GM12801 (cell line): ENCODE data around the gene RNF141.

Source experiments
- TF ChIP-seq, protein P1 (sequence below): IDR thresholded peaks from one replicate; pipeline ENCODE4 v1.5.1; 2011; ENCODE audit warnings: control low read depth; ENCODE audit not compliant: insufficient read length; ENCODE audit errors: extremely low read depth

Gene RNF141

GRCh38 chr11:10497371-10498021, 43.5 kb downstream of the RNF141 start:
- TF ChIP-seq, protein P1, sequence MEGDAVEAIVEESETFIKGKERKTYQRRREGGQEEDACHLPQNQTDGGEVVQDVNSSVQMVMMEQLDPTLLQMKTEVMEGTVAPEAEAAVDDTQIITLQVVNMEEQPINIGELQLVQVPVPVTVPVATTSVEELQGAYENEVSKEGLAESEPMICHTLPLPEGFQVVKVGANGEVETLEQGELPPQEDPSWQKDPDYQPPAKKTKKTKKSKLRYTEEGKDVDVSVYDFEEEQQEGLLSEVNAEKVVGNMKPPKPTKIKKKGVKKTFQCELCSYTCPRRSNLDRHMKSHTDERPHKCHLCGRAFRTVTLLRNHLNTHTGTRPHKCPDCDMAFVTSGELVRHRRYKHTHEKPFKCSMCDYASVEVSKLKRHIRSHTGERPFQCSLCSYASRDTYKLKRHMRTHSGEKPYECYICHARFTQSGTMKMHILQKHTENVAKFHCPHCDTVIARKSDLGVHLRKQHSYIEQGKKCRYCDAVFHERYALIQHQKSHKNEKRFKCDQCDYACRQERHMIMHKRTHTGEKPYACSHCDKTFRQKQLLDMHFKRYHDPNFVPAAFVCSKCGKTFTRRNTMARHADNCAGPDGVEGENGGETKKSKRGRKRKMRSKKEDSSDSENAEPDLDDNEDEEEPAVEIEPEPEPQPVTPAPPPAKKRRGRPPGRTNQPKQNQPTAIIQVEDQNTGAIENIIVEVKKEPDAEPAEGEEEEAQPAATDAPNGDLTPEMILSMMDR = no peak

DNA sequence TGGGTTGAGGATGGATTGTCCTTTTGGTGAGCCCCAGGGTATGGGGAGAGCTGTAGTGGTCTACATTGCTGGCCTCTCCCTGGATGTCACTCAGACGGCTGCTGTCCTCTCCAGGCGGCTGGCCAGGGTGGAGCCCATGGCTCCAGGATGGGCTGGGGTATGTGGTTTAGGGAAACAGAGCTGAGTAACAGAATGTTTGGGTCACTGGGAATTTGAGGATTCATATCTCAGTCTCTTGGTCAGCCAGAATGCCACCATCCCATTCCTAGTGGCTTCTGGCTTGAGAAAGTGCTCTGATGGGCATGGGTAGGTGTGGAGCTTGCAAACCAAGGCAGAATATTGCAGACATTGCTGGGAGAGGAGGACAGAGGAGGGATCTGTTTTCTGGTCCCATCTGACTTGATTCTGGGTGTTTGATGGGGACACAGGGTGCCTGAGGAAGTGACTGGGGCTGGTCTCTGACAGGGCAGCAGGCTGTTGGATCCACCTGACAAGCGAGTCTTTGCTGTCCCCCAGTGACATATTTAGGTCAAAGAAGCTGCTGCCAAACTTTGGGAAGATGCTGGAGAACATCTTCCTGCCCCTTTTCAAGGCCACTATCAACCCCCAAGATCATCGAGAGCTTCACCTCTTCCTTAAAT, 44.6 kb downstream of the RNF141 start:
- TF ChIP-seq, protein P1 = no peak

DNA sequence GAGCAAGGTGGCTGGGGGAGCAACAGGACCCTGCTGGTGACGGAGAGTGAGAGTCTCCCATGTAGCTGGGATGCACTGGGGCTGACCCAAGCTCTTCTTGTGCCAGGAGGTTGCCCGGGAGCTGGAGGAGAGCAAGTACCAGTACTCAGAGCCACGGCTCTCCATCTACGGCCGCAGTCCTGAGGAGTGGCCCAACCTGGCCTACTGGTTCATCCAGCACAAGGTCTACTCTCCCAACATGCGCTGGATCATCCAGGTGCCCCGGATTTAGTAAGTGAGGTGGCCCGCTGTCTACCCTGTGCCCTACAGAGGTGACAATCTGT, 45.6 kb downstream of the RNF141 start:
- TF ChIP-seq, protein P1 = no peak

GRCh38 chr11:10494636-10495463, 46.1 kb downstream of the RNF141 start:
- TF ChIP-seq, protein P1 = no peak

DNA sequence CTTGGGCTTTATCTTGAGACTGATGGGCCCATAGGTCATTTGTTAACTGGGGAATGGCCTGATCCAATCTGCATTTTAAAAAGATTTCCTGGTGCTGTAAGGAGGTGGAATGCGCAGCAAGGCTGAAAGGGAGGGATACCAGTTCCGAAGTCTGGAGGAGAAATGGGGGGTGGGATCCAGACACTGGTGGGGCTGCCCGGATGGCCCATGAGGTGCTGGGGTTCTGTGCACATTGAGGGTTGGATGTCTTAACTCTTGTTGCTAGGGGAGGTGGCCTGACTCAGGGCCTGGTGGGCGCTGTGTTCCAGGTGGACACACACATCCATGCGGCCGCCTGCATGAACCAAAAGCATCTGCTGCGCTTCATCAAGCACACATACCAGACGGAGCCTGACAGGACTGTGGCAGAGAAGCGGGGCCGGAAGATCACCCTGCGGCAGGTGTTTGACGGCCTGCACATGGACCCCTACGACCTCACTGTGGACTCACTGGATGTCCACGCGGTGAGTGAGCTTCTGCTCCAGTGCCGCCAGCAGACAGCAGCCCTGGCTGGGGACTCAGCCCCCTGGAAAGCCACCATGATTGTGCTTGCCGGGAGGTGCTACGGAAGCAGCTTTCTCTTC, 47.8 kb downstream of the RNF141 start:
- TF ChIP-seq, protein P1 = no peak

GRCh38 chr11:10492084-10492483, 48.9 kb downstream of the RNF141 start:
- TF ChIP-seq, protein P1 = no peak

DNA sequence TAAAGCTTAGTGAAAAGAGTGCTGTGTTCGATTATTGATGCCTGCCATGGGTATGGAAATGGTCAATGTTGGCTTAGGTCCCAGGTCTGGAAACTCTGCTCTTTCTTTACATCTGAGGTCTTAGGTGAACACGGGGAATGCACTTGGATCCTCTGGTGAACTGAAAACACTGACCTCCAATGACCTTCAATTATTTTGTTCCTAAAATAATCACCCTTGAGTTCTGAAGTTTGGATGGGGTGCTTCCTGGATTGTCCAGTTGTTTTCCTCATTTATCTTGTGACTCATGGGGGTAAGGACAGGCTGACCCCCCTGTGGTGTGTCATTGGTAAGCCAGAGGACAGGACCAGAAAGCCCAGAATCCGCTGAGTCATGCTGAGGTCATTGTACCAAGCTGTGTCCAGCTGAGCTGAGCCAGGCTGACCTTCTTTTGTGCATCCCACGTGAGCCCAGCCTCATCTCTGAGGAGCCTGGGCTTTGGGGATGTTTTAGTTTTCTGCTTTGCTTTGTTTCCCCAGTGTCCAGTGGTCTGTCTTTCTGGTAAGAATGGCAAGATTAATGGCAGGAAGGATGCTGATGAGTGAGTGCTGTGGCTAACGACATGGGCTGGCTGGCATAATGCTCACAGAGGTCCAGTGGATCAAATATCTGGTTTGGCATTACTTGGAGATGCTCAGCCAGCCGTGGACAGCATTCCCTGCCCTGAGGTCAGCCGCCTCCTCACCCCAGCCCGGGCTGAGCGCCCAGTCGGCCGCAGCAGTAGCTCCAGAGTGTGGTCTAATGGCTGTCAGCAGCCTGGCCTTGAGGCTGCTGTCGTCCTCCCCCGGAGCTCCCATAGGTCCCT, 50.4 kb downstream of the RNF141 start:
- TF ChIP-seq, protein P1 = no peak
